Pancreas (tissue), 10 donors: ENCODE results near the gene CYP2D6. TPM values are rescaled to one million over a fixed set of nuclear protein-coding genes. Genes with fewer than 3 reads are reported as not detected.
A peak's percentile ranks its signal among the peaks of the same experiment; 100 is the strongest.
"Not testable (repeated sequence)": the region's sequence is repeated elsewhere in the genome, so short reads cannot be mapped to it uniquely, and the experiment has no call there.

Source experiments
- ATAC-seq, 4 donors: fragments of 200-7000 bp; cut with Tn5 transposase; one replicate each; pipeline versions ENCODE4 v1.8.0 to v1.9.1; 2020; ENCODE audit warnings: mild to moderate bottlenecking in 4 of 4, moderate library complexity in 4 of 4
- DNase-seq, 6 donors: peaks; one replicate each; pipeline ENCODE4 v3.0.0-alpha.2; 2020
- FAIRE-seq: peaks from 2 replicates; lab custom pipeline; 2012; peaks lifted over from hg19 to GRCh38; lab: Jason Lieb, UNC
- H3K27ac ChIP-seq, 4 donors: fragments of 200-600 bp; sonication (generic); 1 replicate in 3 of 4; 2 replicates in 1 of 4; pipeline versions ENCODE4 v1.5.0 to v1.8.0; 2020
- H3K27me3 ChIP-seq, 4 donors: fragments of 200-600 bp; one replicate each; pipeline ENCODE4 v1.8.0; 2021
- H3K36me3 ChIP-seq, 3 donors: fragments of 200-600 bp; sonication (generic) in 1 of 3; one replicate each; pipeline versions ENCODE4 v1.5.0 to v1.8.0; 2020 to 2021
- H3K4me1 ChIP-seq, 3 donors: fragments of 200-600 bp; one replicate each; pipeline ENCODE4 v1.8.0; 2021
- H3K4me3 ChIP-seq, 4 donors: fragments of 200-600 bp; sonication (generic) in 2 of 4; one replicate each; pipeline versions ENCODE4 v1.5.0 to v1.8.0; 2020 to 2021
- H3K9me3 ChIP-seq, 4 donors: fragments of 200-600 bp; one replicate each; pipeline ENCODE4 v1.8.0; 2021
- WGBS, 2 donors: extraction: QIAGEN DNeasy Blood & Tissue Kit; methylation state at CpG; one replicate each; pipeline ENCODE4 v1.1.7; 2013; 5-methylcytosine and 5-hydroxymethylcytosine counted together
- intact Hi-C, 3 donors: fragments of 100-400 bp; cut with DNase I; formaldehyde crosslinking; loops; one replicate each; pipeline versions ENCODE4 v1.11.1 to v1.14.2; 2022
- polyA plus RNA-seq, 2 donors: library from polyadenylated mRNA; stranded (reverse); fragments of 200-250 nt; gene quantifications; one replicate each; pipeline ENCODE4 v1.2.3, GENCODE V29; 2013
- total RNA-seq, 6 donors: library from RNA; stranded (reverse); fragmentation: NEBNext Ultra II Directional in 4 of 6; extraction: Animal tissue kit (Norgen Biotek cat#: 25700) in 4 of 6; gene quantifications; one replicate each; pipeline versions ENCODE4 v1.2.1 to v1.2.4, GENCODE V29; 2021 to 2023
- TF ChIP-seq, protein P1 (sequence below), 4 donors: fragments of 200-600 bp; sonication (generic) in 3 of 4; IDR thresholded peaks; one replicate each; pipeline versions ENCODE4 v1.5.0 to v1.8.0; 2021; ENCODE audit warnings: antibody characterized with exemption in 4 of 4
- donor health status: healthy with polysubstance abuse.
- donor health status: DM: no; HTN: no; CAD: no; lungs with moderate emphysema.
- donor health status: DM: no; HTN: no; CAD: no.
- donor health status: control.
- donor health status: control.
- donor health status: Bipolar disorder and iron deficiency.
- donor health status: DM: yes; HTN: yes; CAD: no.
- donor health status: DM: no; HTN: no; CAD: no.
- donor health status: DM: no; HTN: no; CAD: no.
- donor health status: DM: yes; HTN: yes; CAD: no.

Gene CYP2D6
- total and polyA plus RNA-seq, 8 donors: 0.35 to 7.3 (median 0.66) TPM

DNA sequence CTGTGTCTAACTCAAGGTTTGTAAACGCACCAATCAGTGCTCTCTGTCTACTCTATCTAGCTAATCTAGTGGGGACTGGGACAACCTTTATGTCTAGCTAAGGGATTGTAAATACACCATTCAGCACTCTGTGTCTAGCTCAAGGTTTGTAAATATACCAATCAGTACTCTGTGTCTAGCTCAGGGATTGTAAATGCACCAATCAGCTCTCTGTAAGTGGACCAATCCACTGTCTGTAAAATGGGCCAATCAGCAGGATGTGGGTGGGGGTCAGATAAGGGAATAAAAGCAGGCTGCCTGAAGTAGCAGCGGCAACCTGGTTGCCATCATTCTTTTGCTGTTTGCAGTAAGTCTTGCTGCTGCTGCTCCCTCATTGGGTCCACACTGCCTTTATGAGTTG lies 8.4 kb upstream of the CYP2D6 start:
- Histone ChIP-seq H3K4me1 (no peaks in the 10 kb centered on the region), H3K36me3 (no peaks in the 10 kb centered on the region), H3K27ac (no peak overlapping the region), H3K27me3 (no peaks in the 10 kb centered on the region), H3K4me3 (no peak overlapping the region), H3K9me3 (no peaks in the 10 kb centered on the region)
- intact Hi-C loops: no loop called here
- 79 to 85% methylated on average over 2 of the region's 2 CpGs for whole genome bisulfite sequencing, 2 donors
- ATAC-seq: no peak
- no peak for FAIRE-seq
- no peak for DNase-seq
- TF ChIP-seq, protein P1, sequence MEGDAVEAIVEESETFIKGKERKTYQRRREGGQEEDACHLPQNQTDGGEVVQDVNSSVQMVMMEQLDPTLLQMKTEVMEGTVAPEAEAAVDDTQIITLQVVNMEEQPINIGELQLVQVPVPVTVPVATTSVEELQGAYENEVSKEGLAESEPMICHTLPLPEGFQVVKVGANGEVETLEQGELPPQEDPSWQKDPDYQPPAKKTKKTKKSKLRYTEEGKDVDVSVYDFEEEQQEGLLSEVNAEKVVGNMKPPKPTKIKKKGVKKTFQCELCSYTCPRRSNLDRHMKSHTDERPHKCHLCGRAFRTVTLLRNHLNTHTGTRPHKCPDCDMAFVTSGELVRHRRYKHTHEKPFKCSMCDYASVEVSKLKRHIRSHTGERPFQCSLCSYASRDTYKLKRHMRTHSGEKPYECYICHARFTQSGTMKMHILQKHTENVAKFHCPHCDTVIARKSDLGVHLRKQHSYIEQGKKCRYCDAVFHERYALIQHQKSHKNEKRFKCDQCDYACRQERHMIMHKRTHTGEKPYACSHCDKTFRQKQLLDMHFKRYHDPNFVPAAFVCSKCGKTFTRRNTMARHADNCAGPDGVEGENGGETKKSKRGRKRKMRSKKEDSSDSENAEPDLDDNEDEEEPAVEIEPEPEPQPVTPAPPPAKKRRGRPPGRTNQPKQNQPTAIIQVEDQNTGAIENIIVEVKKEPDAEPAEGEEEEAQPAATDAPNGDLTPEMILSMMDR (IDR thresholded peaks at IDR 0.05): no peak

DNA sequence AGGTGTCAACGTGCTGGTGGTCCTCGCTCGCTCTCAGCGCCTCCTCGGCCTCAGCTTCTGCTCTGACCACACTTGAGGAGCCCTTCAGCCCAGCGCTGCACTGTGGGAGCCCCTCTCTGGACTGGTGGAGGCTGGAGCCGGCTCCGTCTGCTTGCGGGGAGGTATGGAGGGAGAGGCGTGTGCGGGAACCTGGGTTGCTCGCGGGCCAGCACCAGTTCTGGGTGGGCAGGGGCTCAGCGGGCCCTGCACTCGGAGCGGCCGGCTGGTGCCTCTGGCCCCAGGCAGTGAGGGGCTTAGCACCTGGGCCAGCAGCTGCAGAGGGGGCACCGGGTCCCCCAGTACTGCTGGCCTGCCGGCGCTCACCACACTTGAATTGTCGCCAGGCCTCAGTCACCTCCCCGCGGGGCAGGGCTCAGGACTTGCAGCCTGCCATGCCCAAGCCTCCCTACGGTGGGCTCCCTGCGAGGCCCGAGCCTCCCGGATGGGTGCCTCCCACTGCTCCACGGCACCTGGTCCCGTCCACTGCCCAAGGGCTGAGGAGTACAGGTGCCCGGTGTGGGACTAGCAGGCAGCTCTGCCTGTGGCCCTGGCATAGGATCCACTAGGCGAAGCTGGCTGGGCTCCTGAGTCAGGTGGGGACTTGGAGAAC lies 7.6 kb upstream of the CYP2D6 start:
- TF ChIP-seq, protein P1 (IDR thresholded peaks at IDR 0.05): no peak
- DNase-seq (peak in 1 of 6 donors; percentile 74), ATAC-seq (no peak), FAIRE-seq (no peak)
- intact Hi-C loops: no loop called here
- Histone ChIP-seq H3K27me3 (no peaks in the 10 kb centered on the region), H3K27ac (no peak overlapping the region), H3K4me1 (no peaks in the 10 kb centered on the region), H3K4me3 (no peak overlapping the region), H3K36me3 (no peaks in the 10 kb centered on the region), H3K9me3 (no peaks in the 10 kb centered on the region)
- WGBS, 2 donors: 88 to 94% methylated on average over 31 of the region's 31 CpGs

DNA sequence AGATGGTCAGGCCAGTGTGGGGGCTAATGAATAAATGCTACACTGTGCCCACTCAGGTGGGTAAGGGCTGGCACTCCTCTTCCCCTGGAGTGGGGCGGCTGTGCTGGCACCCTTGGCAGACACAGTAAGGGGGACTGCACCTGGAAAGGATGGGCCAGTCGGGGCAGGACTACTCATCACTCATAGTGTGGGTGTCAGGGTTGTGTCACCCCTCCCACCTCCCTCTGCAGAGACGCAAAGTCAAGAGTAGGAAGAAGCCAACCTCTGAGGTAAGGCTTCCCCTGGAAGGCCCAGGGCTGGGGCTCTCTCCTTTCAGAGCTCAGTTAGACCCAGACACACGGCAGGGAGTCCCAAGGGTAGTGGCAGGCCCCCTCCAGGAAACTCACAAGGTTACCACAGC lies 5.1 kb upstream of the CYP2D6 start:
- no CpG with 5 or more reads among the region's 4 CpGs for WGBS, 2 donors

DNA sequence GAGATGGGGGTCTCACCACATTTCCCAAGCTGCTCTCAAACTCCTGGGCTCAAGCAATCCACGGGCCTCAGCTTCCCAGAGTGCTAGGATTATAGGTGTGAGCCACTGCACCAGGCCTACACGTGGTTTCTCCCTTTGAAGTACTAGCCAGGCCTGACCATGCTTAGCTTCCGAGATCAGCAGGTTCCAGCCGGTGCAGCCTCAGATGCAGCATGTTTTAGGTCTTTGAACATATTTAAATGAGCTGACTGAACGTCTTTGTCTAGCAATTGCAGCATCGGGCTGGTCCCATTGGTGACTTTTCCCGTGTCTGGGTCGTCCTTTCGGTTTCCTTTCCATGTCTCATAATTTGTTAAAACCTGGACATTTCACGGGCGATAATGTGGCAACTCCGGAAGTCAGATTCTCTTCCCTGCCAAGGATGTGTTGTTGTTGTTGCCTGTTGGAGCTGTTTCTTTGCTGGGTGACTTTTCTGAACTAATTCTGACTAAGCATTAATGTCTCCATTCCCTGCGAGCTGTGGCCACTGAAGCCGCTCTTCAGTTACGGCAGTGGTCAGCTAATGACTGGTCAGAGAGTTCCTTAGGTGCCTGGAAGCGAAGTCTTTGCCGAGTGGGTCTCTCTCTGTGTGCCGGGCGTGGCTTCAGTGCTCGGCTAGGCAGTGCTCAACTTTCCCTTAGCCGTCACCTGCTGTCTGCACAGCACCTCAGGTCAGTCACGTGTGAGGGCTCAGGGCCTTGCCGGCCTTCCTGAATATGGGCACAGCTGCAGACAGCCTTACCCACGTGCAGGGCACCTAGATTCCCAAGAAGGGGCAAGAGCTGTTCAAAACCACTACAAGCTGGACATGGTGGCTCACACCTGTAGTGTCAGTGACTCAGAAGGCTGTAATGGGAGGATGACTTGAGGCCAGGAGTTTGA lies 3.8 kb upstream of the CYP2D6 start:
- DNase-seq: no peak

More for the DNA sequence above, 5.1 kb upstream of the CYP2D6 start:
- intact Hi-C loops, ATAC-seq, FAIRE-seq, H3K9me3 ChIP-seq, H3K27me3 ChIP-seq, H3K36me3 ChIP-seq, H3K4me3 ChIP-seq, H3K4me1 ChIP-seq, H3K27ac ChIP-seq, DNase-seq: not testable (repeated sequence)

DNA sequence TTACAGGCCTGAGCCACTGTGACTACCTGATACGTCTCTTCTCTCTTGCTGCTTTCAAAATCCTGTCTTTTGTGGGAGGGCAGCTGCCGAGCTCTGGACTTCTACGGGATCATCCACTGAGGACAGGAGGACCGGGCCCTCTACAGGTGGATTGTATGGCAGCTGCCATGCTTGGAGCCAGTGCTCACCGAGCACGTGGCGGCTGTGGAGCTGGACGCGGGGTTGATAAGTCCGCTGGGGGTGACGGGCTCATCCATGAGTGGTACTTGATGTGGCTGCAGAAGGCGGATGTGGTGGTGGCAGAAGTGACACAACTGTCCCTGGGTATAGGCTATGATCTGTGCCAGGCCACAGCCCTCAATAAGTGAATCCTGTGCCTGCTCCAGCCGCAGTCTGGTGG lies 1.8 kb upstream of the CYP2D6 start:
- no peak for DNase-seq
- H3K36me3 ChIP-seq: no peaks in the 10 kb centered on the region
- no peak overlapping the region for H3K27ac ChIP-seq

More for the DNA sequence above, 3.8 kb upstream of the CYP2D6 start:
- FAIRE-seq (no peak), ATAC-seq (peak in 1 of 4 donors; percentile 46)
- Histone ChIP-seq H3K36me3 (no peaks in the 10 kb centered on the region), H3K27me3 (no peaks in the 10 kb centered on the region), H3K27ac (no peak overlapping the region), H3K4me1 (no peaks in the 10 kb centered on the region), H3K9me3 (no peaks in the 10 kb centered on the region), H3K4me3 (no peak overlapping the region)
- 73 to 75% methylated on average over 24 of the region's 24 CpGs for WGBS, 2 donors
- intact Hi-C loops: no loop called here
- TF ChIP-seq, protein P1 (IDR thresholded peaks at IDR 0.05): no peak

More for the DNA sequence above, 1.8 kb upstream of the CYP2D6 start:
- no peak overlapping the region for H3K4me3 ChIP-seq
- H3K9me3 ChIP-seq: no peaks in the 10 kb centered on the region
- TF ChIP-seq, protein P1 (IDR thresholded peaks at IDR 0.05): no peak
- no peaks in the 10 kb centered on the region for H3K4me1 ChIP-seq
- FAIRE-seq (no peak), ATAC-seq (no peak)
- H3K27me3 ChIP-seq: no peaks in the 10 kb centered on the region
- 67 to 80% methylated on average over 13 of the region's 13 CpGs for WGBS, 2 donors
- intact Hi-C loops: no loop called here
